Measurements from ENCODE around the gene LDLRAP1. TPM values are rescaled to one million over a fixed set of nuclear protein-coding genes. Genes with fewer than 3 reads are reported as not detected.

LDLRAP1 gene
- total RNA-seq, 1 donor from 2014 or later: 30.3 TPM

DNA sequence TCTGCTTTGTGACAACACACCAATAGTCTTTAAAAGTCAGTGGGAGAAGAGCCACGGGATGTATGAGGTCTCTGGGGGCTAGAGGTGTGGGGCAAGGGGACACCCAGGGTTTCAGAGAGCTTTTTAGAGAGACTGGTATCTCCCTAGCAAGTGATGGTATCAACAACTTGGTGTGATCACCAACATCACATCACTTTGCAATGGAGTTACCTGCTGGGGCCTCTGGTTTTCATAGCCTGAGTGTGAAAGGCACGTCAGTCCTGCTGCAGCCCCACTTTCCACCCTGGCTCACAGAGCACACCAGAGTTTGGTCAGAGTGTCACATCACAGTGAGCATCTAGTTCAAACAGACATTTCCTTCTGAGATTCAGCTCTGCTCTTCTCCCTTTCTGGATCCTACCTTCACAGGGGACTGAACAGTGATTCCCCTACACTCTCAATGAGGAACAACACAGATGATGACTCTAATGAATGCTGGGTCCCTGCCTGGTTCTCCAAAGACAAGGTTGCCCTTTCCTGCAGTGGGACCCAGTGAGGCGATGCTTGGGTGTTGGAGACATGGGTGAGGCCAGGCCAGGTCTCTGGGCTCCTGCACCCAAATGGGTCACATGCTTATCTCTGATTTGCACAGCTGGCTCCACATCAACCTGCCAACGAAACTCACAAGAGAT, 71.2 kb downstream of the LDLRAP1 start:
- no peak for DNase-seq
- H3K4me1 ChIP-seq: peaks cover 42% of the 10 kb centered on the region
- no peaks in the 10 kb centered on the region for H3K27me3 ChIP-seq (ENCODE audit: low read depth)
- H3K36me3 ChIP-seq: no peaks in the 10 kb centered on the region
- no peak overlapping the region for H3K4me3 ChIP-seq
- no peaks in the 10 kb centered on the region for H3K9me3 ChIP-seq
- intact Hi-C loops (cut with DNase I): loop anchor here (10.0 kb wide), 1 partner anchor 180 kb away; no protein-coding TSS in a partner anchor
- TF ChIP-seq, protein P1, sequence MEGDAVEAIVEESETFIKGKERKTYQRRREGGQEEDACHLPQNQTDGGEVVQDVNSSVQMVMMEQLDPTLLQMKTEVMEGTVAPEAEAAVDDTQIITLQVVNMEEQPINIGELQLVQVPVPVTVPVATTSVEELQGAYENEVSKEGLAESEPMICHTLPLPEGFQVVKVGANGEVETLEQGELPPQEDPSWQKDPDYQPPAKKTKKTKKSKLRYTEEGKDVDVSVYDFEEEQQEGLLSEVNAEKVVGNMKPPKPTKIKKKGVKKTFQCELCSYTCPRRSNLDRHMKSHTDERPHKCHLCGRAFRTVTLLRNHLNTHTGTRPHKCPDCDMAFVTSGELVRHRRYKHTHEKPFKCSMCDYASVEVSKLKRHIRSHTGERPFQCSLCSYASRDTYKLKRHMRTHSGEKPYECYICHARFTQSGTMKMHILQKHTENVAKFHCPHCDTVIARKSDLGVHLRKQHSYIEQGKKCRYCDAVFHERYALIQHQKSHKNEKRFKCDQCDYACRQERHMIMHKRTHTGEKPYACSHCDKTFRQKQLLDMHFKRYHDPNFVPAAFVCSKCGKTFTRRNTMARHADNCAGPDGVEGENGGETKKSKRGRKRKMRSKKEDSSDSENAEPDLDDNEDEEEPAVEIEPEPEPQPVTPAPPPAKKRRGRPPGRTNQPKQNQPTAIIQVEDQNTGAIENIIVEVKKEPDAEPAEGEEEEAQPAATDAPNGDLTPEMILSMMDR (IDR thresholded peaks at IDR 0.05): no peak
- ATAC-seq: no peak
- no peak overlapping the region for H3K27ac ChIP-seq

DNA sequence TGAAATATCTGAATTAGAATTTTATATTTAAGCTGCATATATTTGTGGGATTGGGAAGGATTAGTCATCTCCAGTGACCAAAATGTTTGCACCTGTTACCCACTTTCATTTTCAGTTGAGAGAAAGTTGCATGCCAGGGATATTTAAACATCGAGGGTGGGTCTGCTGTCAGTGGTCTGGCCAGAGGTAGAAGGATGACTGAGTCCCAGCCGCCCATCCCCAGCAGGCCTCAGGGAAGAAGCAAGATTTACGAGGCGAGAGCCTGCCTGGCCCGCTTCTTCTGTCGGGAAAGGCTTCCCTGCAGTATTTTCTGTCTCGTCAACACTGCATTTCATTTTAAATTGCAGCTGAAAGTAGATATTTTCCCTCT, 71.8 kb downstream of the LDLRAP1 start:
- TF ChIP-seq, protein P1 (IDR thresholded peaks at IDR 0.05): no peak
- H3K4me1 ChIP-seq: peaks cover 46% of the 10 kb centered on the region
- H3K27ac ChIP-seq: no peak overlapping the region
- no peaks in the 10 kb centered on the region for H3K36me3 ChIP-seq
- DNase-seq (no peak), ATAC-seq (no peak)
- no peaks in the 10 kb centered on the region for H3K27me3 ChIP-seq (ENCODE audit: low read depth)
- H3K4me3 ChIP-seq: no peak overlapping the region
- intact Hi-C loops (cut with DNase I): loop anchor here (10.0 kb wide), 1 partner anchor 180 kb away; no protein-coding TSS in a partner anchor
- H3K9me3 ChIP-seq: no peaks in the 10 kb centered on the region

DNA sequence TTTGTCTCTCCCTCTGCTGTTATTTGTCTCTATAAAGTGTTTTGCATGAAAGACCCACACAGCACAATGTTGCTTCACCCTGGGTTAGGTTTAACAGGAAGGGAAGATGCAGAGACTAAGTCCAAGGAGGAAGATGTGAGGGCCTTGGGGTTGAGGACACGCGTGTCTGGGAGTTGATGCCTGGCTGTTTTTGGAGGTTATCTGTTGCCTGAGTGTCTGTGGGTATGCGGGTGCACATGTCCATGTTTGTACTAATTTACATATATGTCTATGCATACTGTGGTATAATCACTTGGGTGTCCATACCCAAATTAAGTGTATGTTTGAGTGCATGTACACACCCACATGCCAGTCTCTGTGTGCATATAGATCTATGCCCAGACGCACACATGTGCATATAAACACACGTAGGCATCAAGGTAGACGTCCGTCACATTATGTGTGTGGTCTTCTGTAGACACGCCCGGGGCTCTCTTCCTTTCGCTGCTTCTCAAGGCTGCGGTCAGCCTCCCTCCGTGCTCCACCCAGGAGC, 72.2 kb downstream of the LDLRAP1 start:
- TF ChIP-seq, protein P1 (IDR thresholded peaks at IDR 0.05): no peak
- H3K4me3 ChIP-seq: peak overlapping the region; percentile 63
- peak overlapping the region; percentile 66 for H3K27ac ChIP-seq
- ATAC-seq (no peak), DNase-seq (no peak)
- H3K9me3 ChIP-seq: no peaks in the 10 kb centered on the region
- H3K27me3 ChIP-seq (ENCODE audit: low read depth): no peaks in the 10 kb centered on the region
- H3K4me1 ChIP-seq: peaks cover 47% of the 10 kb centered on the region
- intact Hi-C loops (cut with DNase I): loop anchor here (10.0 kb wide), 1 partner anchor 179 kb away; no protein-coding TSS in a partner anchor
- no peaks in the 10 kb centered on the region for H3K36me3 ChIP-seq

DNA sequence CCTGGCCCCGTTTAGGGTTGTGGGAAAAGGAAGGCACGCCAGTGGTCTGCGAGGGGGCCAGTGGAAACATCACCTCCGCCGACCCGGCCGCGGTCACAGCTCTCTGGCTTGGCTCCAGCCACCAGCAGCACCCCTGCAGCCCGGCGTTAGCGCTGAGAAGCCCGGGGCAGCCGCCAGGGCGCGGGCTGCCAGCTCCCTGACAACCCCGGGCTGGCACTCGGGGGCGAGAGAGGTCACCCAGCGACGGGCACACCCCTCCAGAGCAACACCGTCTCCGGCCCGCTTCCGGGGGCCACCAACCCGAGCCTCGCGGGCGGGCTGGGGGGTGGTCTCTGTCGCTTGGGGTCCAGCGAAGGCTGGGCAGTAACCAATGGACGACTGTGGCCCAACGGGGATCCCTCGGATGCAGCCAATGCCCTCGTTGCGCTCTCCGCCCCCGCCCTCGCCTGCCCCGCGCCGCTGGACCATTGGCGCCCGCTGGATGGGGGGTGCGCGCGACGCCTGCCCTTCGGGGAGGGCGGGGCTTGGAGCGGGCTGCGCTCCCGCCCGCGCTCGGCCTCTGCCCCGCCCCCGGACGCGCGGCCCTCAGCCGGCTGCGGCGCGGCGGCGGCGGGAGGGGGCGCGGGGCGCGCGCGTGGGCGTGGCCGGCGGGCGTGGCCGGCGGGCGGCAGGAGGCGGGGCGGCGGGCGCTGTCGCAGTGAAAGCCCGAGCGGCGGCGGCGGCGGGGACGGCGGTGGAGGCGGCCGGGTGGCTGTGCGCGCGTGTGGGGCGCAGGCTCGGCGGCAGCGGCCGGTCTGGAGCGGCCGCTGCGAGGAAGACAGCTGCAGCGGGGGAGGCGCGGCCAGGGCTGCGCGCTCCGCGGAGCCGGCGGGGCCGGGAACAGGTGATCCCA, 72.9 kb downstream of the LDLRAP1 start, which contains the start of gene MAN1C1:
Gene MAN1C1, plus strand, starts transcription at position 697 of the 892 bp plus-strand sequence. CDS start 1,007 bp downstream, outside the sequence.
- peak; percentile 96 to 97 for ATAC-seq
- Histone ChIP-seq H3K4me1 (peaks cover 43% of the 10 kb centered on the region), H3K27me3 (ENCODE audit: low read depth) (no peaks in the 10 kb centered on the region), H3K9me3 (no peaks in the 10 kb centered on the region), H3K36me3 (no peaks in the 10 kb centered on the region), H3K4me3 (peak within 1 kb of the TSS; percentile 70), H3K27ac (peak within 1 kb of the TSS; percentile 66)
- DNase-seq: peak; percentile 91
- TF ChIP-seq, protein P1 (IDR thresholded peaks at IDR 0.05): peak; percentile 56
- intact Hi-C loops (cut with DNase I): loop anchor here (10.0 kb wide), 1 partner anchor 178 kb away; no protein-coding TSS in a partner anchor

DNA sequence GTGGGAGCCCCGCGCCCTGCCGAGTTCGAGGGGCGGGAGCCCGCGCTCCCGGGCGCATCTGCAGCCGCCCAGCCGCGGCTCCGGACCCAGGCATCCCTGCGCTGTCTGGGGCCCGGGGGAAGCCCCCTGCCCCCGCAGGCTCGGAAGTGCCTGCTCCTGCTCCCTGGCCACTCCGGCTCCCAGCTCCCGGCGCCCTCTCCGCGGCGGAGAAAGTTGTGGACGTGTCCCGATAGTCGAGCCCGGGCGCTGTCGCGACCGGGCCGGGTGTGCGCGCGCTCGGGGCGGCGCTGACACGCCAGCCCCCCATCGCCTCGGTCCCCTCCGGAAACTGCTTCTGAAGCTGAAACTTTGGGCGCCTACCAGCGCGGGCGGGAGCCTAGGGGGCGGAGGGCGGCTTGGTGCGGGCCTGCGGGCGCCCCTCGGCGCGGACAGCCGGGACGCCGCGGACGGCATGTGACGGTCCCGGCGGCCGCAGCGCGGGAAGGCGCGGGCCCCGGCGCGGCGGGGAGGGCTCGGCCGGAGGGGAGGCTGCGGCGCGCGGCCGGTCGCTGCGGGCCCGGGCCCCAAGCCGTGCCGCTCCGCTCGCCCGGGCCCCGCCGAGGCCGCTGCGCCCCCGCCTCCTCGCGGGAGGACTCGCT, 73.7 kb downstream of the LDLRAP1 start:
- peaks cover 43% of the 10 kb centered on the region for H3K4me1 ChIP-seq
- peak overlapping the region; percentile 64 for H3K27ac ChIP-seq
- no peaks in the 10 kb centered on the region for H3K27me3 ChIP-seq (ENCODE audit: low read depth)
- TF ChIP-seq, protein P1 (IDR thresholded peaks at IDR 0.05): no peak
- peak overlapping the region; percentile 70 for H3K4me3 ChIP-seq
- no peak for ATAC-seq
- intact Hi-C loops (cut with DNase I): loop anchor here (10.0 kb wide), 1 partner anchor 178 kb away; no protein-coding TSS in a partner anchor
- H3K9me3 ChIP-seq: no peaks in the 10 kb centered on the region
- DNase-seq: peak; percentile 54
- H3K36me3 ChIP-seq: no peaks in the 10 kb centered on the region

Measured in lower lobe of right lung (tissue), 2 donors.